ENCODE measurements around the gene SLF2.

SLF2 gene

GRCh38 chr10:100890673-100891317, 22.0 kb upstream of the SLF2 start:
- no peak overlapping the region for H3K4me3 ChIP-seq (replicated peaks; ENCODE audit: insufficient read depth, low read length)
- TF ChIP-seq POLR2AphosphoS5 (IDR thresholded peaks at IDR 0.05; ENCODE audit: low read depth): no peak
- no peak for DNase-seq (ENCODE audit: low read depth in 1 of 2, low spot score in 1 of 2)
- H3K27ac ChIP-seq (replicated peaks): no peak overlapping the region
- H3K27me3 ChIP-seq (ENCODE audit: insufficient read depth, poor library complexity, severe bottlenecking): peaks cover 6% of the 10 kb centered on the region

GRCh38 chr10:100894033-100894432, 18.7 kb upstream of the SLF2 start:
- DNase-seq (ENCODE audit: low read depth in 1 of 2, low spot score in 1 of 2): no peak
- peaks cover 2% of the 10 kb centered on the region for H3K27me3 ChIP-seq (ENCODE audit: insufficient read depth, poor library complexity, severe bottlenecking)
- no peak overlapping the region for H3K27ac ChIP-seq (replicated peaks)
- TF ChIP-seq CTCF (IDR thresholded peaks at IDR 0.05; ENCODE audit: insufficient read depth, low read length) (no peak), GABPA (IDR thresholded peaks at IDR 0.05; ENCODE audit: low read depth) (no peak), REST (IDR thresholded peaks at IDR 0.05; ENCODE audit: insufficient replicate concordance, low read depth) (no peak), SPI1 (IDR thresholded peaks at IDR 0.05; ENCODE audit: borderline replicate concordance, low read depth) (no peak), POLR2AphosphoS5 (IDR thresholded peaks at IDR 0.05; ENCODE audit: low read depth) (no peak)
- no peak overlapping the region for H3K4me3 ChIP-seq (replicated peaks; ENCODE audit: insufficient read depth, low read length)

GRCh38 chr10:100894589-100895294, 18.0 kb upstream of the SLF2 start:
- DNase-seq (ENCODE audit: low read depth in 1 of 2, low spot score in 1 of 2): peak; percentile 21 to 72
- H3K27me3 ChIP-seq (ENCODE audit: insufficient read depth, poor library complexity, severe bottlenecking): no peaks in the 10 kb centered on the region
- TF ChIP-seq CTCF (IDR thresholded peaks at IDR 0.05; ENCODE audit: insufficient read depth, low read length): no peak
- TF ChIP-seq POLR2AphosphoS5 (IDR thresholded peaks at IDR 0.05; ENCODE audit: low read depth): no peak
- TF ChIP-seq GABPA (IDR thresholded peaks at IDR 0.05; ENCODE audit: low read depth): no peak
- no peak for TF ChIP-seq REST (IDR thresholded peaks at IDR 0.05; ENCODE audit: insufficient replicate concordance, low read depth)
- no peak for TF ChIP-seq SPI1 (IDR thresholded peaks at IDR 0.05; ENCODE audit: borderline replicate concordance, low read depth)
- no peak overlapping the region for H3K4me3 ChIP-seq (replicated peaks; ENCODE audit: insufficient read depth, low read length)
- peak overlapping the region; percentile 35 for H3K27ac ChIP-seq (replicated peaks)

- TF ChIP-seq GABPA (IDR thresholded peaks at IDR 0.05; ENCODE audit: low read depth) (no peak), REST (IDR thresholded peaks at IDR 0.05; ENCODE audit: insufficient replicate concordance, low read depth) (no peak), POLR2AphosphoS5 (IDR thresholded peaks at IDR 0.05; ENCODE audit: low read depth) (no peak), CTCF (IDR thresholded peaks at IDR 0.05; ENCODE audit: insufficient read depth, low read length) (no peak), SPI1 (IDR thresholded peaks at IDR 0.05; ENCODE audit: borderline replicate concordance, low read depth) (no peak)
- DNase-seq (ENCODE audit: low read depth in 1 of 2, low spot score in 1 of 2): no peak
- Histone ChIP-seq H3K27ac (replicated peaks) (peak overlapping the region; percentile 35), H3K4me3 (replicated peaks; ENCODE audit: insufficient read depth, low read length) (no peak overlapping the region), H3K27me3 (ENCODE audit: insufficient read depth, poor library complexity, severe bottlenecking) (no peaks in the 10 kb centered on the region)
Observed at GRCh38 chr10:100895346-100895745, 17.4 kb upstream of the SLF2 start.
